Measurements from ENCODE around the gene GNAZ. TPM values are rescaled to one million over a fixed set of nuclear protein-coding genes. Genes with fewer than 3 reads are reported as not detected.

Gene GNAZ
- total RNA-seq, 2 experiments from 2014 or later = 0.28 to 0.53 TPM

Other genes with a start within 250 kb of the GNAZ start
- gene IGLL5, start 182.7 kb upstream of the GNAZ start, total RNA-seq = not detected
- not detected for gene RSPH14, start 71.5 kb downstream of the GNAZ start, total RNA-seq
- under 1 TPM in 1 of 2 experiments, not detected in 1; 0.33 TPM for gene RAB36, start 75.0 kb downstream of the GNAZ start, total RNA-seq
- 10 to 100 TPM; 60.7 to 63.2 TPM for gene BCR, start 110.0 kb downstream of the GNAZ start, total RNA-seq